Left lobe of liver (tissue), 2 donors: ENCODE data around the gene SRGAP1. TPM values are rescaled to one million over a fixed set of nuclear protein-coding genes. Genes with fewer than 3 reads are reported as not detected.
A peak's percentile ranks its signal among the peaks of the same experiment; 100 is the strongest.

Experiments
- ATAC-seq: fragments of 200-7000 bp; cut with Tn5 transposase; one replicate; pipeline ENCODE4 v1.9.1; 2020; ENCODE audit warnings: mild to moderate bottlenecking, moderate library complexity
- DNase-seq: peaks from one replicate; pipeline ENCODE4 v3.0.0-alpha.2; 2020; ENCODE audit warnings: low spot score
- total RNA-seq: library from RNA; stranded (reverse); gene quantifications from one replicate; pipeline ENCODE4 v1.2.1, GENCODE V29; 2021
- donor health status: DM: no; HTN: no; CAD: no; lungs with moderate emphysema.
- donor health status: DM: no; HTN: yes; CAD: no.

SRGAP1 gene
- 1.1 TPM for total RNA-seq

DNA sequence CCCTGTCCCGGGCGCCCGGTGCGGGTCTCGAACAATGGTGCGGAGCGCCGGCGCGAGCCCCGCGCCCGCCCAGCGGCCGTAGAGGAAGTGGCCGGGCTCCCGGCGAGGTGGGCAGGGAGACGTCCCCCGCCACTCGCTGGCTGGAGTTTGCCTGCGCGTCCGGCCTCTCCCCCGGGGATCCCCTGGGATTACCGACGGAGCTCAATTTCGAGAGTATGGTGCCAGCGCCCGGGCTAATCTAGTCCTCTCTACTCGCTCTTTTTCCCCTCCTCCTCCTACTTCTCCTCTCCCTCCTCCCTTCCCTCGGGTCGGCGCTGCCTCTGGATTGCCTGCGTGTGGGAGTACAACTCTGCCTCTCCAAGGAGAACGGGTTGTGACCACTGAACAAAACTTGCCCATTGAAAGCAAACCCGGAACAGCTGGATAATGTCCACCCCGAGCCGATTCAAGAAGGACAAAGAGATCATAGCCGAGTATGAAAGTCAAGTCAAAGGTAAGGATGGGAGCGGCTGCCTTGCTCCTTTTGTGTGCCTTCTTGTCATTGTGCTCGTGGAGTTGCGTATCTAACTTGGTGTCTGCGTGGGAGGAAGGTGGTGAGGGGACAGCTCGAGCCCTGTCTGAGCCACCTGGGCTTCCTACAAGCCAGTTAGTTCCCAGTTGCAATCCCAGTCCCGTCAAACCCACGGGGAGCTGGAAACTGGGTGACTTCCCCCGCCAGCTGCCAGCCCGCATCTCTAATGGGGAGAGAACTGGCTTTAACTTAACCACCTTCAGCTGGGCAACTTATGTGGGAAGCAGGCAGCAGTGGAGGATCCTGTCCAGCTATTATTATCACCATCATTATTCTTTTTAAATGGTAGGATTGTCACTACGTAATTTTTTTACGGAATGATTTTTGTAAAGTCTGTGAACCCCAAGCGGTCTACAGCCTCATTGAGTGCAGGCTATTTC, at the start of gene SRGAP1:
Gene SRGAP1 (plus strand): TSS at position 310 of the 951 bp plus-strand sequence. CDS start 117 bp downstream, at position 427.
- no peak for DNase-seq
- peak; percentile 56 for ATAC-seq

DNA sequence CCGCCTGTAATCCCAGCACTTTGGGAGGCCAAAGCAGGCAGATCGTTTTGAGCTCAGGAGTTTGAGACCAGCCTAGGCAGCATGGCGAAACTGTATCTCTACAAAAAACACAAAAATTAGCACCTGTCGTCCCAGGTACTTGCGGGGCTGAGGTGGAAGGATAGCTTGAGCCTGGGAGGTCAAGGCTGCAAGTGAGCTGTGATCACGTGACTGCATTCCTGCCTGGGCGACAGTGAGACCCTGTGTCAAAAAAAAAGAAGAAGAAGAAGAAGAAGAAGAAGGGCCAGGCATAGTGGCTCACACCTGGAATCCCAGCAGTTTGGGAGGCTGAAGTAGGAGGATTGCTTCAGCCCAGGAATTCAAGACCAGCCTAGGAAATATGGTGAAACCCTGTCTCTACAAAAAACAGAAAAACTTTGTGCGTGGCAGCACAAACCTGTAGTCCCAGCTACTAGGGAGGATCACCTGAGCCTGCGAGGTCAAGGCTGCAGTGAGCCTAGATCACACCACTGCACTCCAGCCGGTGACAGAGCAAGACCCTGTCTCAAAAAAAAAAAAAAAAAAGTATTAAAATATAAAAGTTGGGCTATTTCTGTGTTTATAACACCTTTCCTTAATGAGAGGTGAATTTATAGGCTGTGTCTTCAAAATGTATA, 49.3 kb upstream of the SRGAP1 start:
- DNase-seq (no peak), ATAC-seq (no peak)

DNA sequence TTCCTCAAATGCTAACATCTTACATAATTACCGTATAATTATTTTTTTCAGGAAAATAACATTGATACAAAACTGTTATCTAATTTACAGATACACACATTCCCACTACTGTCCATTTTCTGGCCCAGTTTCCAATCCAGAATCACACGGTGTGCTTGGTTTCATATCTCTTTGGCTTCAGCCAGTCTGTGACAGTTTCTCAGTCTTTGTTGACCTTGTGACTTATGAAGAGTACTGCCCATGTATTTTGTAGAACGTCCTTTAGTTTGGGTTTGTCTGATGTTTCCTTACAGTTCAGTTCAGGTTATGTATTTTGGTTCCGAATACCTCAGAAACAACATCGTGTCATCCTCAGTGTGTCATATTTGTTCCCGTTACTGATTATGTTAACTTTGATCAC, 48.6 kb upstream of the SRGAP1 start:
- ATAC-seq (peak; percentile 68), DNase-seq (no peak)

DNA sequence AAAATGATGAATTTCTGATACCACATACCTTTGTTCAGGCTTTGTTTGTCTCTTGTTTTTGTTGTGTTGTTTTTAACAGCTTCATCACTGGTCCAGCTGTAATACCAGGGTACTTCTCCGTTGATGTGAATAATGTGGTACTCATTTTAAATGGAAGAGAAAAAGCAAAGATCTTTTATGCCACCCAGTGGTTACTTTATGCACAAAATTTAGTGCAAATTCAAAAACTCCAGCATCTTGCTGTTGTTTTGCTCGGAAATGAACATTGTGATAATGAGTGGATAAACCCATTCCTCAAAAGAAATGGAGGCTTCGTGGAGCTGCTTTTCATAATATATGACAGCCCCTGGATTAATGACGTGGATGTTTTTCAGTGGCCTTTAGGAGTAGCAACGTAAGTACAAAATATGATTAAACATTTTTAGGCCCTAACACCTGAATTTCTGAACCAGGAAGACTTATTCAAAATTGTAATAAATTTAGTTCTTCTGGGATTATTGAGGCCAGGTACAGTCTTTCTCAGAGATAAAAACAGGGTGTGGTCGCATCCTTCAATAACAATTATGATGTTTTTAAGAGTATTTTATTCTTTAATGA, 42.4 kb upstream of the SRGAP1 start:
- DNase-seq (no peak), ATAC-seq (peak; percentile 59)

DNA sequence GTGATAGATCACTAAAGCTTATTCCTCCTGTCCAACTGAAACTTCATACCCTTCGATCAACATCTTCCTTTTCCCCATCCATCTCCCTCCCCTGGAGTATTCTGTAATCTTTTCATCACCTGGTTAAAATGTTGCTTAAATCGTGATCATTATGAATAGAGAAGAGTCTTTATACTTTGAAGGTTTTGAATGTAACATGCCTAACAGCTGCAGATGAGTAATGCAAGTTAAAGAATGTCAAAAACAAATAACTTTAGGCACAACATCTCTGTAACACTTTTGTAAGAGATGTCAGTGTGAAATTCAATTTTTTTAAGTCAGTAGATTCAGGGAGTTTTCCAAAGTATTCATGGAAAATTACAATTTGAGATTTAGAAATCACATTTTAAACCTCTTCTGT, 39.8 kb upstream of the SRGAP1 start:
- ATAC-seq, result no peak
- DNase-seq, result no peak

DNA sequence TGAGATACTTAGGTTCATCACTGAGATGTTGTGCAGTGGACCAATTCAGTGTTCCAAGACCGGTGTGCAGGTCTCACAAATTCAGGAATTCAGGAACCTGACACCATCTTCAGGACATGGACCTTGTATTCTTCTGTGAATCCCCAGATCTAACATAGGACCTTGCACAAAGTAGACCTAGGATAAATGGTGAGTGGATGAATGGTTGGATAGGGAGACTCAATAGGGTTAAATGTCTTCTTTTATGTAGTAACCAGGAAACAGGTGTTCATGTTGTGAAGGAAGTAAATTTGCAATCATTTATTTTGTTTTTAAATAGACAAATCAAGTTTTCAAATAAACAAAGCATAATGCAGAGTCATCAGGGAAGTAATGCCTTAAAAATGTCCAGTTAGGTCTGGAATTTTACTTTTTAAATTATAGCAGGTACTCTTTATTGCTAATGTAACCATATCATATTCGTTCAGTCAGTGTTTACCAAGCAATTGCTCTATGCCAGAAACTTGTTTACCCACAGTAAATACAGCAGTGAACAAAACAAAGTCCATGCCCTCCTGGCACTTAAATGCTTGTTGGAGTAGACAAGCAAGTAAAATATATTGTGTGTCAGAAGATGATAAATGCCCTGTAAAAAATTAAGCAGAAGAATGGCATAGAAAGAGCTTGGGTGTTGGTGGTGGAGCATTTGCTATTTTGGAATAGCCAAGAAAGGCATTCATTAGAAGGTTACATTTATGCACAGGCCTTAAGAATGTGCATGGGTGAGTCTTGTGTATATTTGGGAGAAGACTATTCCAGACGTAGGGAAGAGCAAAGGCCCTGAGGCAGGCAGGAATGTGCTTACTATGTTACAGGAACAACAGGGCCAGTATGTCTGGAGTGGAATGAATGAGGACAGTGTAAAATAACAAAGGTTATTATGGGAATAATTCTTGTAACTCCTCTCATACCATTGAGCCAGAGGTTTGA, 38.5 kb upstream of the SRGAP1 start:
- DNase-seq (peak; percentile 67), ATAC-seq (peak; percentile 96)

DNA sequence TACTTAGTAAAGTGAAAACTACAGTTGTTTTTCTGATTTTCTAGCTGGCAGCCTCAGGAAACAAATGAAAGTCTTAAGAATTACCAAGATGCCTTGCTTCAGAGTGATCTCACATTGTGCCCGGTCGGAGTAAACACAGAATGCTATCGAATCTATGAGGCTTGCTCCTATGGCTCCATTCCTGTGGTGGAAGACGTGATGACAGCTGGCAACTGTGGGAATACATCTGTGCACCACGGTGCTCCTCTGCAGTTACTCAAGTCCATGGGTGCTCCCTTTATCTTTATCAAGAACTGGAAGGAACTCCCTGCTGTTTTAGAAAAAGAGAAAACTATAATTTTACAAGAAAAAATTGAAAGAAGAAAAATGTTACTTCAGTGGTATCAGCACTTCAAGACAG, 35.9 kb upstream of the SRGAP1 start:
- no peak for ATAC-seq
- no peak for DNase-seq

DNA sequence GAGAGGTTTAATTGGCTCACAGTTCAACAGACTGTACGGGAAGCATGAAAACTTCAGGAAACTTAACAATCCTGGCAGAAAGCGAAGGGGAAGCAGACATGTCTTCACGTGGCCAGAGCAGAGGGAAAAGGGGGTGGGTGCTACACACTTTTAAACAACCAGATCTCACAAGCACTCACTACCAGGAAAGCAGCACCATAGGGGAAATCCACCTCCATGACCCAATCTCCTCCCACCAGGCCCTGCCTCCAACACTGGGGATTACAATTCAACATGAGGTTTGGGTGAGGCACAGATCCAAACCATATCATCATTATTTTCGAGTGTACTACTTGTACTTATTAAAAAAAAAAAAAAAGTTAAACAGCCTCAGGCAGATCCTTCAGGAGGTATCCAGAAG, 34.9 kb upstream of the SRGAP1 start:
- ATAC-seq (no peak), DNase-seq (no peak)

DNA sequence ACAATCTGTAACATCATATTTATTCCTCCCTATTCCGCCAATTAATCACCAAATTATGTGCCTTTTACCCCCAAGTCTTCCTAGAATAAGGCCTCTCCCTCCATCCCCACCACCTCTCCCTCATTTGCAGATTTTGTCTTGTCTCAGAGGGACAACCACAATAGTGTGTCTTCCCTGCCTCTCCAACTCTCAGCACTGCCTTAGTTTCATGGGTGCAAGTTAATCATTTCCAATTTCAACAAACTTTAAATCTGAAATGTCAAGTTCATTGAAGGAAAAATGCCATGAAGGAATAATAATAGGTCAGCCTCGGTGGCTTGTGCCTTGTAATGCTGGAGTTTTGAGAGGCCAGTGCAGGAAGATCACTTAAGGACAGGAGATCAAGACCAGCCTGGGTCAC, 33.2 kb upstream of the SRGAP1 start:
- peak; percentile 69 for ATAC-seq

DNA sequence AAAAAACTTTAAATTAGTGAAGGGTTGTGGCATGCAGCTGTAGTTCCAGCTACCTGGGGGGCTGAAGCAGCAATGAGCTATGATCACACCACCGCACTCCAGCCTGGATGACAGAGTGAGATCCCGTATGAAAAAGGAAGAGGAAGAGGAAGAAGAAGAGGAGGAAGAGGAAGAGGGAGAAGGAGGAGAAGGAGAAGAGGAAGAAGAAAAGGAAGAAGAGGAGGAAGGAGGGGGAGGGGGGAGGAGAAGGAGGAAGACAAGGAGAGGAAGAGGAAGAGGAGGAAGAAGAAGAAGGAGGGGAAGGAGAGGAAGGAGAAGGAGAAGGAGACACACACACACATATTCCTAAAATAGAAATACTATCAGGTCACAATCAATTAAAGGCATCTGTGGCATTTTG, 32.7 kb upstream of the SRGAP1 start:
- no peak for DNase-seq
- no peak for ATAC-seq

More for the DNA sequence above, 33.2 kb upstream of the SRGAP1 start:
- no peak for DNase-seq

DNA sequence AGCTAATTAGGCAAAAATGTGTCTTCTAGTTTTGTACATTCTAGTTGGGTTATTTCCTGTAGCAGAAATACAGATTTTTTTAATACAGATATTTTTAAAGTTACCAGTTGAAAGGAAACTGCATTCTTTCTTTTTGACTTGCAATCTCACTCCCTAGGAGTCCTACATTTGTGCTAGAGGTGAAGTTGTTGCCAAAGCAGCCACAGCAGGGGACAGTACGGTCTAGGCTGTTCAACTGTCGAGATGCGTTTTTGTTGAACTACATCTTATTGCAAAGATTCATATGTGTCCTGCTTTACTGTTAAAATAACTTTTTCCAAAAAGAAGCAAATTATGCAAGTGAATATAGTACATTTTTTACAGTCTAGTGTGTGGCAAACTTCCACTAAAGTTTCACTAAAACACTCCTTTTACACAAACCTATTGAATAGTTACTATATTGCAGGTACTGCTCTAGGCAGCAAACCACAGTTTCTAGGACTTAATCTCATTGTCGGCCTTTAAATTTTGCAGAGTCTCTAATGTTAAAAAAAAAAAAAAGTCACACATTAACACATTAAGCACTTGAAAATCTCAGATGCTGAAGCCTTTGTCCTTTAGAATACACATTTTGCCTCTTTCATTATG, 30.2 kb upstream of the SRGAP1 start:
- no peak for ATAC-seq
- DNase-seq, result no peak

DNA sequence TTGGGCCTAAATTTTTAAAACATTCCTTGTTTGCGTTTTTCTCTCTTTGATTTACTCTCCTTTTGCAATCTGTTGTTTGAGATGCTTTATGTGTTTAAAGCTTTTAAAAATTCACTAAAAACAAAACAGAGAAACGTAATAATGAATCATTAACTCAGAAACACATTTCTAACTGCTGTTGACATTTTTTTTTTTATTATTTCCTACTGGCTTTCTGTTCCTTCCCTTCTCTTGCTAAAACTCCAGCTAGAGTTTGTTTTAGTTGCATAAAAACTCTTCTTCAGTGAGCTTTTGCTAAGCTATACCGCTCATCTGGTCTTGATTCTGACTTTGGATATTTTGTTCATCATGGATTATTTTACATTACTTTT, 29.0 kb upstream of the SRGAP1 start:
- ATAC-seq (peak; percentile 28), DNase-seq (no peak)

DNA sequence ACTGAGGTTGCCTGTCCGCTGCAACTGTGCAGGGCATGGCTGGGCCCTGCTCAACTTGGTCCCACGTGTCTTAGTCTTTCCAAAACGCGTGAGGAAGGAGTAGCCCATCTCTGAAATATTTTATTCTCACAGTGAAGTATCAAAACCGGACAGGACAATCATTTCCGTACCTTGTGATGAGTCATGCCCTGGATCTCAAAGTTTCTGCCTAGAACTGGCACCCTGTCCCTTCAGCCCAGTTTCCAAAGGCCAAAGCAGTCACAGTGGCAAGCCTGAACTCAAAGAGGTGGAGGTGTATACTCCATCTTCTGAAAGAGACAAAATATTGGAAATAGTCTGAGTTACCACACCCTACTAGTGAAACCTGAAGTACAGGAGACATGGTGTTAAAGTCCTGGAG, 28.5 kb upstream of the SRGAP1 start:
- no peak for DNase-seq
- ATAC-seq, result peak; percentile 71

DNA sequence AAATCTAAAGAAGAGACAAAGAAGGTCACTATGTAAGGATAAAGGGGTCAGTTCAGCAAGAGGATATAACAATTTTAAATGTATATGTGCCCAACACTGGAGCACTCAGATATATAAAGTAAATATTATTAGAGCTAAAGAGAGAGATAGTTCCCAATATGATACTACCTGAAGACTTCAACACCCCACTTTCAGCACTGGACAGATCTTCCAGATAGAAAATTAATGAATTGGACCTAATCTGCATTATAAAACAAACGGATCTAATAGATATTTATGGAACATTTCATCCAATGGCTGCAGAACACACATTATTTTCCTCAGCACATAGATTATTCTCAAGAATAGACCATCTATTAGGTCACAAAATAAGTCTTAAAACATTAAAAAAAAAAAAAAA, 24.1 kb upstream of the SRGAP1 start:
- ATAC-seq (no peak), DNase-seq (no peak)

DNA sequence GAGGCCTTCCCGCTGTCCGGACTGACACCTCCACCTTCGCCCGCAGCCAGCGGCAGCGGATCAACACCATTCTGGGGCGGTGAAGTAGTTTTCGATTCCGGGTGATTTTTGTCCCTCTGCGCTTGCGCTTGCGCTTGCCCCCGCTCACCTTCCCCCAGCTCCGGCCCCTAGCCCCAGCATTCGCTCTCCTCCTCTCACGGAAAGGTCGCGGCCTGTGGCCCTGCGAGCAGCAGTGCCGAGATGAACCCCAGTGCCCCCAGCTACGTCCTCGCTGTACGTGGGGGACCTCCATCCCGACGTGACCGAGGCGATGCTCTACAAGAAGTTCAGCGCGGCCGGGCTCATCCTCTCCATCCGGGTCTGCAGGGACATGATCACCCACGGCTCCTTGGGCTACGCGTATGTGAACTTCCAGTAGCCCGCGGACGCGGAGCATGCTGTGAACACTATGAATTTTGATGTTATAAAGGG, 22.7 kb upstream of the SRGAP1 start:
- ATAC-seq, result peak; percentile 65
- DNase-seq, result no peak

DNA sequence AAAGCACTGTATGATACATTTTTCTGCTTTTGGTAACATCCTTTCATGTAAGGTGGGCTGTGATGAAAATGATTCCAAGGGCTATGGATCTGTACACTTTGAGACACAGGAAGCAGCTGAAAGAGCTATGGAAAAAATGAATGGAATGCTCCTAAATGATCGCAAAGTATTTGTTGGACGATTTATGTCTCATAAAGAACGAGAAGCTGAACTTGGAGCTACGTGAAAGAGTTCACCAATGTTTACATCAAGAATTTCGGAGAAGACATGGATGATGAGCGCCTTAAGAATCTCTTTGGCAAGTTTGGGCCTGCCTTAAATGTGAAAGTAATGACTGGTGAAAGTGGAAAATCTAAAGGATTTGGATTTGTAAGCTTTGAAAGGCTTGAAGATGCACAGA, 22.1 kb upstream of the SRGAP1 start:
- DNase-seq (no peak), ATAC-seq (no peak)

DNA sequence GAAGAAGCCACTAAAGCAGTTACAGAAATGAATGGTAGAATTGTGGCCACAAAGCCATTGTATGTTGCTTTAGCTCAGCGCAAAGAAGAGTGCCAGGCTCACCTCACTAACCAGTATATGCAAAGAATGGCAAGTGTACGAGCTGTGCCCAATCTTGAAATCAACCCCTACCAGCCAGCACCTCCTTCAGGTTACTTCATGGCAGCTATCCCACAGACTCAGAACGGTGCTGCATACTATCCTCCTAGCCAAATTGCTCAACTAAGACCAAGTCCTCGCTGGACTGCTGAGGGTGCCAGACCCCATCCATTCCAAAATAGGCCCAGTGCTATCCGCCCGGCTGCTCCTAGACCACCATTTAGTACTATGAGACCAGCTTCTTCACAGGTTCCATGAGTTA, 21.5 kb upstream of the SRGAP1 start:
- no peak for DNase-seq

DNA sequence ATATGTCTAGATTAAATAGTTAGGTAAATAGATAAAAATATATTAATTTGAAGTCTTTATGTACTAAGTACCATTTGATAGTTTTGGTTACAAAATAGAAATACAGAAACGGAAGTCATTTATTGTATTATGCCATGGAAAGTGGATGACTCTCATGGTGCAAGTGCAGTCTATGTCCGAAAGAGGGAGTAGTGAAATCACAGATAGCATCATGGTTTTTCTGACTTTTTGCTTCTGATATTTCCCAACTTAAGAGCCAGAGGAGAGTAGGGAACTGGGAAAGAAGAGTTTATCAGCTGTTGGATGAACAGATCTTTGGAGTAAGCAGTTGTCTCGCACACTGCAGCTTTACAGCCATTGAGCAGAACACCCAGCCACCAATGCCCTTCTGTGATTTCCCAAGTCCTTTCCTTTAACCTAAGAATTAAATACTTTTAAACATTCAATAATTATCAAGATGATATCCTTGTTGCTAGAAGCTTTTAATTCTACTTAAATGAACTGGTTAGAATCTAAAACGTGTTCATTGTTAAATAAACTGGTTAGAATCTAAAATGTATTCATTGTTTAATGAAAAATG, 18.4 kb upstream of the SRGAP1 start:
- ATAC-seq, result peak; percentile 93
- no peak for DNase-seq

More for the DNA sequence above, 21.5 kb upstream of the SRGAP1 start:
- ATAC-seq, result no peak

DNA sequence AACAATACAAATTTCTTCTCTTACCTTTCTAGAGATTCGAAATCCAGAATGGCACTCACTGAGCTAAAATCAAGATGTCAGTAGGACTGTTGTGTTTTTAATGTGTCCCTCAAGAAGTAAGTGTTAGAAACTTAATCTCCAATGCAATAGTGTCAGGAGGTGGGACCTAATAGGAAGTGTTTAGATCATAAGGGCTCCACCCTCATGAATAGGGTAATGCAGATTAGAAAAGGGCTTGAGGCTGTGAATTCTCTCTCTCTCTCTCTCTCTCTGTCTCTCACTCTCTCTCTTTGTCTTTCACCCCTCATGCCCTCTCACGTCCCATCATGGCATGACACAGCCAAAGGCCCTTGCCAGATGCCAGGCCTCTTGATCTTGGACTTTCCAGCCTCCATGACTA, 15.6 kb upstream of the SRGAP1 start:
- DNase-seq (no peak), ATAC-seq (no peak)

DNA sequence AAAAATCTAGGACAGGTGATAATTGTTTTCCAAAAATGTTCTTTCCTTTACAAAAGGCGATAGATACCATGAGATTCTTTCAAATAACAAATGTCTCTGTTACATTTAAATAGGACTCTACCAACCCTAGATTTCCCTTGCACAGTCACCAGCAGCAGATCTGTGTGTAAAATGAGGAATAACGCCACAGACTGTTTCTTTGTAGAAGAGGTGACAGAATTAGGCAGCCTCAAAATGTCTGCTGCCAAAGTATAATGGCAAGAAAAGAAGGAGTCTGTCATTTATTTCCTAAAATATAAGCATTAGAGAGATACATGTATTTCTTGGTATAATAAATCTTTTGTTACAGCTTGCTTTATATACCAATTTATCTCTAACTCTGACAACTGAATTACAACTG, 8.5 kb upstream of the SRGAP1 start:
- DNase-seq (no peak), ATAC-seq (no peak)
